Measurements from ENCODE around the gene CCDC85C. TPM values are rescaled to one million over a fixed set of nuclear protein-coding genes. Genes with fewer than 3 reads are reported as not detected.

CCDC85C gene
- total RNA-seq, 1 experiment from 2014 or later, result 42.3 TPM

DNA sequence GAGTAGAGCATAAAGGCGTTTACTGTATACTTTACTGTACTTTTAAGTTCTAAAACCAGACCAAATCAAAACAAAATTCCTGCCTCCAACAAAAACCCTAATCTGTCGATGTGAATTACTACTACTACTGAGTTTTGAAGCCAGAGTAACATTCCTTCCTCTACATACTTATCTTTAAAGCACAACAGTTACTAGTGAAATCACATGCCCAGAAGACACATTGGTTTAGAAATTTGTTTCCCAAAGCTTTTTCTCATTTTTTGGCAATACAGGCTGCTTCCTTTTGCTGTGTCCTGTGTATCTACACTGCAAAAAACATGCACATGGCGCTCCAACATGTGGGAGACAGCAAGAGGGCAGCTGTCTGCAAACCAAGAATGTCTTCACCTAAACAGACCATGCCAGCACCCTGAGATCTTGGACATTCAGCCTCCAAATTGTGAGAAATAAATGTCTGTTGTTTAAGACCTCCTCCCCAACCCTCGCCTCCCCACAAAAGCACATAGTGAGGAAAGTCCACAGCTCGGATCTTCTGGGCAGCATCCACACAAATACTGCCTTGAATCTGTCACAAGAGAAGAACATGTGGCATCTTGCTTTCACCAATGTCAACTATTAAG is 144.4 kb downstream of the CCDC85C start:
- no peaks in the 10 kb centered on the region for H3K9me3 ChIP-seq (ENCODE audit: control insufficient read depth in 1 of 2, insufficient read depth in 1 of 2, low read depth in 1 of 2, low read length in 2 of 2)
- no peak overlapping the region for H3K4me3 ChIP-seq (replicated peaks in 1 of 2; ENCODE audit: low read depth in 1 of 2, low read length in 2 of 2)
- TF ChIP-seq SRF (IDR thresholded peaks at IDR 0.05; ENCODE audit: low read depth) (no peak), RAD21 (IDR thresholded peaks at IDR 0.05; ENCODE audit: low read depth) (no peak), ZFX (IDR thresholded peaks at IDR 0.05) (no peak), YY1 (IDR thresholded peaks at IDR 0.05; ENCODE audit: extremely low read depth, insufficient replicate concordance, low read depth, low read length) (no peak), ELF1 (IDR thresholded peaks at IDR 0.05; ENCODE audit: borderline replicate concordance, low read depth) (no peak), POLR2A (IDR thresholded peaks at IDR 0.05; ENCODE audit: borderline replicate concordance, extremely low read depth, insufficient read depth, insufficient read length) (no peak), SIN3A (IDR thresholded peaks at IDR 0.05; ENCODE audit: low read depth) (no peak), TCF7L2 (IDR thresholded peaks at IDR 0.05; ENCODE audit: borderline replicate concordance, extremely low read depth, insufficient read depth, insufficient read length) (no peak), JUND (IDR thresholded peaks at IDR 0.05) (no peak), ZNF274 (IDR thresholded peaks at IDR 0.05; ENCODE audit: low read depth, low read length) (no peak), SP1 (IDR thresholded peaks at IDR 0.05; ENCODE audit: low read depth) (no peak), CEBPB (IDR thresholded peaks at IDR 0.05; ENCODE audit: low read depth) (no peak)
- TF ChIP-seq, protein P1, sequence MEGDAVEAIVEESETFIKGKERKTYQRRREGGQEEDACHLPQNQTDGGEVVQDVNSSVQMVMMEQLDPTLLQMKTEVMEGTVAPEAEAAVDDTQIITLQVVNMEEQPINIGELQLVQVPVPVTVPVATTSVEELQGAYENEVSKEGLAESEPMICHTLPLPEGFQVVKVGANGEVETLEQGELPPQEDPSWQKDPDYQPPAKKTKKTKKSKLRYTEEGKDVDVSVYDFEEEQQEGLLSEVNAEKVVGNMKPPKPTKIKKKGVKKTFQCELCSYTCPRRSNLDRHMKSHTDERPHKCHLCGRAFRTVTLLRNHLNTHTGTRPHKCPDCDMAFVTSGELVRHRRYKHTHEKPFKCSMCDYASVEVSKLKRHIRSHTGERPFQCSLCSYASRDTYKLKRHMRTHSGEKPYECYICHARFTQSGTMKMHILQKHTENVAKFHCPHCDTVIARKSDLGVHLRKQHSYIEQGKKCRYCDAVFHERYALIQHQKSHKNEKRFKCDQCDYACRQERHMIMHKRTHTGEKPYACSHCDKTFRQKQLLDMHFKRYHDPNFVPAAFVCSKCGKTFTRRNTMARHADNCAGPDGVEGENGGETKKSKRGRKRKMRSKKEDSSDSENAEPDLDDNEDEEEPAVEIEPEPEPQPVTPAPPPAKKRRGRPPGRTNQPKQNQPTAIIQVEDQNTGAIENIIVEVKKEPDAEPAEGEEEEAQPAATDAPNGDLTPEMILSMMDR (IDR thresholded peaks at IDR 0.05 in 2 of 3, conservative IDR thresholded peaks at IDR 0.05 in 1 of 3; ENCODE audit: borderline replicate concordance in 1 of 3, insufficient read depth in 1 of 3, low read depth in 2 of 3, low read length in 2 of 3), result no peak
- TF ChIP-seq, protein P2, sequence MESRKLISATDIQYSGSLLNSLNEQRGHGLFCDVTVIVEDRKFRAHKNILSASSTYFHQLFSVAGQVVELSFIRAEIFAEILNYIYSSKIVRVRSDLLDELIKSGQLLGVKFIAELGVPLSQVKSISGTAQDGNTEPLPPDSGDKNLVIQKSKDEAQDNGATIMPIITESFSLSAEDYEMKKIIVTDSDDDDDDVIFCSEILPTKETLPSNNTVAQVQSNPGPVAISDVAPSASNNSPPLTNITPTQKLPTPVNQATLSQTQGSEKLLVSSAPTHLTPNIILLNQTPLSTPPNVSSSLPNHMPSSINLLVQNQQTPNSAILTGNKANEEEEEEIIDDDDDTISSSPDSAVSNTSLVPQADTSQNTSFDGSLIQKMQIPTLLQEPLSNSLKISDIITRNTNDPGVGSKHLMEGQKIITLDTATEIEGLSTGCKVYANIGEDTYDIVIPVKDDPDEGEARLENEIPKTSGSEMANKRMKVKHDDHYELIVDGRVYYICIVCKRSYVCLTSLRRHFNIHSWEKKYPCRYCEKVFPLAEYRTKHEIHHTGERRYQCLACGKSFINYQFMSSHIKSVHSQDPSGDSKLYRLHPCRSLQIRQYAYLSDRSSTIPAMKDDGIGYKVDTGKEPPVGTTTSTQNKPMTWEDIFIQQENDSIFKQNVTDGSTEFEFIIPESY (IDR thresholded peaks at IDR 0.05; ENCODE audit: extremely low read depth, insufficient replicate concordance, low read length), result no peak
- TF ChIP-seq, protein P3, sequence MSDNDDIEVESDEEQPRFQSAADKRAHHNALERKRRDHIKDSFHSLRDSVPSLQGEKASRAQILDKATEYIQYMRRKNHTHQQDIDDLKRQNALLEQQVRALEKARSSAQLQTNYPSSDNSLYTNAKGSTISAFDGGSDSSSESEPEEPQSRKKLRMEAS (IDR thresholded peaks at IDR 0.05), result no peak
- H3K9ac ChIP-seq (ENCODE audit: low read length), result no peak overlapping the region
- H3K27me3 ChIP-seq (ENCODE audit: insufficient read depth, low read length), result no peaks in the 10 kb centered on the region
- no TSS peak for BruUV-seq (replicated peaks)
- no peak overlapping the region for H3K27ac ChIP-seq (ENCODE audit: low read depth, low read length)
- intact Hi-C loops (cut with micrococcal nuclease), result no loop called here
- RAD21 ChIA-PET (ENCODE audit: low non-redundant PET in 1 of 2, low total read pairs in 2 of 2, uncharacterized antibody in 2 of 2, unreplicated experiment in 2 of 2), result no interaction called here
- DNase-seq (ENCODE audit: low read depth, low spot score) (no peak), ATAC-seq (no peak)
- no peak overlapping the region for H3K4me2 ChIP-seq (ENCODE audit: low read length)
- H3K9me2 ChIP-seq (ENCODE audit: insufficient read depth), result no peaks in the 10 kb centered on the region
- POLR2A ChIA-PET, result no interaction called here
- H2AFZ ChIP-seq (ENCODE audit: low read depth, low read length, poor library complexity, severe bottlenecking), result no peak overlapping the region
- no peaks in the 10 kb centered on the region for H4K20me1 ChIP-seq (ENCODE audit: insufficient read depth)
- CTCF ChIA-PET, result no interaction called here
- no peaks in the 10 kb centered on the region for H3K79me2 ChIP-seq (ENCODE audit: insufficient read depth, low read length)
- H3K4me1 ChIP-seq (ENCODE audit: control insufficient read depth in 1 of 2, insufficient read depth in 2 of 2, low read length in 2 of 2), result 0 out of 4 replicates have a peak, but pooled peaks cover 0 to 4% of the 10 kb centered on the region in 2 experiments
- peaks cover 5 to 32% of the 10 kb centered on the region in 2 experiments; a peak in 3 of 4 replicates for H3K36me3 ChIP-seq (ENCODE audit: control insufficient read depth in 1 of 2, insufficient read depth in 2 of 2, low read length in 2 of 2)

Data from HCT116 (cell line).